GM12878 (cell line): Measurements from ENCODE around the gene GLP1R. TPM values are rescaled to one million over a fixed set of nuclear protein-coding genes. Genes with fewer than 3 reads are reported as not detected.

Source experiments
- ATAC-seq: fragments of 200-7000 bp; cut with Tn5 transposase; 3 replicates; pipeline ENCODE4 v1.9.1; 2020; ENCODE audit warnings: mild to moderate bottlenecking, moderate library complexity
- BruUV-seq: library from RNA; stranded (reverse); fragments of 400-500 nt; replicated peaks from 2 replicates; lab custom pipeline; 2021; lab: Mats Ljungman, UMichigan
- CTCF ChIA-PET: fragments of 300-600 bp; sonication (Branson Sonifier 250); formaldehyde crosslinking; extraction: SDS; loops from one replicate; lab custom pipeline; 2021; ENCODE audit warnings: inconsistent platforms; lab: Yijun Ruan, JAX
- POLR2A ChIA-PET: fragments of 350-600 bp; formaldehyde crosslinking; extraction: SDS; loops from one replicate; lab custom pipeline; 2021; ENCODE audit warnings: inconsistent platforms; lab: Charles Lee
- RAD21 ChIA-PET: fragments of 300-600 bp; sonication (Branson Sonifier 250); formaldehyde crosslinking; loops from one replicate; lab custom pipeline; 2023; ENCODE audit warnings: antibody characterized with exemption; ENCODE audit not compliant: unreplicated experiment; lab: Charles Lee
- SMC1A ChIA-PET: fragments of 300-600 bp; sonication (Branson Sonifier 250); formaldehyde crosslinking; loops from one replicate; lab custom pipeline; 2023; ENCODE audit not compliant: unreplicated experiment, uncharacterized antibody; lab: Charles Lee
- DNase-seq: peaks from one replicate; pipeline ENCODE4 v3.0.0-alpha.2; 2011; ENCODE audit warnings: low read depth, low spot score
- FAIRE-seq: peaks from 3 replicates; lab custom pipeline; 2011; peaks lifted over from hg19 to GRCh38; lab: Jason Lieb, UNC
- H2AFZ ChIP-seq: 2 replicates; pipeline ENCODE4 v1.6.0; 2011; ENCODE audit warnings: low read depth, low read length, control low read depth; ENCODE audit not compliant: control insufficient read depth
- H3K27ac ChIP-seq: 2 replicates; pipeline ENCODE4 v1.5.1; 2011; ENCODE audit warnings: control low read depth; ENCODE audit not compliant: control insufficient read depth, insufficient read depth
- H3K27me3 ChIP-seq, 2 experiments: replicated peaks in 1 of 2; 2 replicates each; pipeline versions ENCODE4 v1.6.0 to v1.6.1; 2011; ENCODE audit warnings: low read length in 1 of 2; ENCODE audit not compliant: control insufficient read depth in 2 of 2, insufficient read depth in 2 of 2
- H3K36me3 ChIP-seq, 2 experiments: 2 replicates each; pipeline ENCODE4 v1.5.1; 2011; ENCODE audit warnings: low read length in 1 of 2; ENCODE audit not compliant: control insufficient read depth in 2 of 2, insufficient read depth in 2 of 2
- H3K4me1 ChIP-seq: 2 replicates; pipeline ENCODE4 v1.6.1; 2011; ENCODE audit warnings: mild to moderate bottlenecking, low read length, moderate library complexity, mixed read lengths; ENCODE audit not compliant: control insufficient read depth, insufficient read depth
- H3K4me2 ChIP-seq: 2 replicates; pipeline ENCODE4 v1.6.0; 2011; ENCODE audit warnings: control low read depth; ENCODE audit not compliant: control insufficient read depth, insufficient read depth
- H3K4me3 ChIP-seq: fragments of 200-600 bp; sonication (generic); 2 replicates; pipeline ENCODE4 v1.5.1; 2016
- H3K79me2 ChIP-seq: 2 replicates; pipeline ENCODE4 v1.6.0; 2011; ENCODE audit warnings: low read length; ENCODE audit not compliant: control insufficient read depth, insufficient read depth
- H3K9ac ChIP-seq: 2 replicates; pipeline ENCODE4 v1.8.0; 2011; ENCODE audit warnings: low read length, control low read depth, mixed read lengths; ENCODE audit not compliant: control insufficient read depth, insufficient read depth
- H3K9me3 ChIP-seq: replicated peaks from 3 replicates; pipeline ENCODE4 v1.5.1; 2011; ENCODE audit warnings: mild to moderate bottlenecking, low read length; ENCODE audit not compliant: control insufficient read depth, insufficient read depth
- H4K20me1 ChIP-seq: 2 replicates; pipeline ENCODE4 v1.6.0; 2011; ENCODE audit not compliant: control insufficient read depth, insufficient read depth
- BHLHE40 ChIP-seq, 2 experiments: fragments of 450-650 bp in 1 of 2; IDR thresholded peaks; 2 replicates each; pipeline ENCODE4 v1.6.1; 2011 to 2017; ENCODE audit warnings: low read depth in 2 of 2, borderline replicate concordance in 1 of 2, improper control_type of control experiment in 1 of 2, low read length in 1 of 2, mild to moderate bottlenecking in 1 of 2
- FOXM1 ChIP-seq: IDR thresholded peaks from 2 replicates; pipeline ENCODE4 v1.6.1; 2012; ENCODE audit warnings: low read depth, mild to moderate bottlenecking, inconsistent platforms, low read length, moderate library complexity
- KAT2A ChIP-seq: conservative IDR thresholded peaks from 2 replicates; pipeline ENCODE4 v1.6.1; 2011; ENCODE audit warnings: low read depth, low read length; ENCODE audit not compliant: control insufficient read depth
- RAD51 ChIP-seq: fragments of 450-650 bp; IDR thresholded peaks from 2 replicates; pipeline ENCODE4 v1.6.1; 2016; ENCODE audit warnings: moderate library complexity, mild to moderate bottlenecking, inconsistent platforms
- STAT1 ChIP-seq: fragments of 450-650 bp; conservative IDR thresholded peaks from 2 replicates; pipeline ENCODE4 v1.6.1; 2014; ENCODE audit warnings: antibody characterized with exemption, mild to moderate bottlenecking
- ZNF274 ChIP-seq: IDR thresholded peaks from one replicate; pipeline ENCODE4 v1.8.0; 2011; ENCODE audit not compliant: insufficient read length, insufficient read depth
- WGBS: methylation state at CpG from one replicate; pipeline ENCODE4 v1.1.6; 2016; ENCODE audit warnings: low lambda C conversion rate; ENCODE audit not compliant: insufficient replicate concordance, insufficient coverage; ENCODE audit errors: missing lambda C conversion rate; 5-methylcytosine and 5-hydroxymethylcytosine counted together
- in situ Hi-C: fragments of 300-500 bp; cut with MboI; formaldehyde crosslinking; loops from 9 replicates; pipeline ENCODE4 v1.14.3; 2018; ENCODE audit warnings: mixed read lengths
- intact Hi-C: fragments of 100-400 bp; cut with micrococcal nuclease; formaldehyde crosslinking; loops from one replicate; pipeline ENCODE4 v1.14.2; 2022; ENCODE audit not compliant: unreplicated experiment
- polyA plus RNA-seq, 11 experiments: library from polyadenylated mRNA; depleted of rRNA in 4 of 11; unstranded in 6 of 11; stranded (reverse) in 5 of 11; fragments of >200 nt; fragmentation: Nextera tagmentation in 4 of 11; fragmentation: Illumina TruSeq in 1 of 11; extraction: Ambion mirVana in 4 of 11; extraction: Trizol in 1 of 11; gene quantifications; 1 replicate in 1 of 11; 2 replicates in 10 of 11; pipeline versions ENCODE4 v1.2.1 to v1.2.3, GENCODE V29; 2011 to 2016; ENCODE audit warnings: inconsistent platforms in 2 of 11, missing spikeins in 2 of 11, low read depth in 1 of 11
- total RNA-seq, 4 experiments: library from RNA; depleted of rRNA in 3 of 4; stranded (reverse); fragments of >200 nt in 3 of 4; fragmentation: Illumina TruSeq in 1 of 4; extraction: Trizol in 1 of 4; gene quantifications; 2 replicates each; pipeline versions ENCODE4 v1.2.1 to v1.2.3, GENCODE V29; 2013 to 2021
- TF ChIP-seq, protein P1 (sequence below): fragments of 450-650 bp; IDR thresholded peaks from 2 replicates; pipeline ENCODE4 v1.6.1; 2016; ENCODE audit warnings: mild to moderate bottlenecking
- TF ChIP-seq, protein P2 (sequence below): fragments of 450-650 bp; IDR thresholded peaks from 2 replicates; pipeline ENCODE4 v1.6.1; 2014; ENCODE audit warnings: mild to moderate bottlenecking
- TF ChIP-seq, protein P3 (sequence below): IDR thresholded peaks from 2 replicates; pipeline ENCODE4 v1.6.1; 2011; ENCODE audit warnings: mild to moderate bottlenecking, low read depth, low read length, moderate library complexity; ENCODE audit not compliant: insufficient replicate concordance
- TF ChIP-seq, protein P4 (sequence below): fragments of 450-650 bp; formaldehyde crosslinking; IDR thresholded peaks from 2 replicates; pipeline ENCODE4 v1.5.0; 2022; ENCODE audit warnings: mild to moderate bottlenecking, missing genetic modification characterization

The GLP1R gene
- total and polyA plus RNA-seq, 10 of the 15 experiments (the other 5 are each of a cell fraction or from before 2014, with no cell fraction given), result 0.01 TPM; not detected in 9

DNA sequence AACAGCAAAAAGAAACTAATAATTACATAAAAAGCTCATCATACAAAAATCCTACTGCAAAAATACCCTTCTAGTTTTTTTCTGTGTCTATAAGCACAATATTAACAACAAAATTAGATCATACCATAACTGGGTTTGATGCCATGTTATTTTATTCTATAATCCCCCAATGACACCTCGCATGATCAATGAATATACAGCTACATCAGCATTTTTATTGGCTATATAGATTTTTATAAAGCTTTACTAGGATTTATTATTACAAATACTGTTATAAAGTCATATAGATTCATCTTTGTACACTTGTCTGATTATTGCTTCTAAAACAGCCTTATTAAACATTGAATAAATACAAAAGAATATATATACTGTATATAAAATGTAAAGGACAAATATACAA lies 45.1 kb upstream of the GLP1R start (continued):
- TF ChIP-seq, protein P1, sequence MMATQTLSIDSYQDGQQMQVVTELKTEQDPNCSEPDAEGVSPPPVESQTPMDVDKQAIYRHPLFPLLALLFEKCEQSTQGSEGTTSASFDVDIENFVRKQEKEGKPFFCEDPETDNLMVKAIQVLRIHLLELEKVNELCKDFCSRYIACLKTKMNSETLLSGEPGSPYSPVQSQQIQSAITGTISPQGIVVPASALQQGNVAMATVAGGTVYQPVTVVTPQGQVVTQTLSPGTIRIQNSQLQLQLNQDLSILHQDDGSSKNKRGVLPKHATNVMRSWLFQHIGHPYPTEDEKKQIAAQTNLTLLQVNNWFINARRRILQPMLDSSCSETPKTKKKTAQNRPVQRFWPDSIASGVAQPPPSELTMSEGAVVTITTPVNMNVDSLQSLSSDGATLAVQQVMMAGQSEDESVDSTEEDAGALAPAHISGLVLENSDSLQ, result no peak
- TF ChIP-seq FOXM1 (no peak), RAD51 (no peak), BHLHE40 (IDR thresholded peaks at IDR 0.05; ENCODE audit: borderline replicate concordance in 1 of 2, low read depth in 2 of 2, low read length in 1 of 2) (no peak)
- TF ChIP-seq, protein P2, sequence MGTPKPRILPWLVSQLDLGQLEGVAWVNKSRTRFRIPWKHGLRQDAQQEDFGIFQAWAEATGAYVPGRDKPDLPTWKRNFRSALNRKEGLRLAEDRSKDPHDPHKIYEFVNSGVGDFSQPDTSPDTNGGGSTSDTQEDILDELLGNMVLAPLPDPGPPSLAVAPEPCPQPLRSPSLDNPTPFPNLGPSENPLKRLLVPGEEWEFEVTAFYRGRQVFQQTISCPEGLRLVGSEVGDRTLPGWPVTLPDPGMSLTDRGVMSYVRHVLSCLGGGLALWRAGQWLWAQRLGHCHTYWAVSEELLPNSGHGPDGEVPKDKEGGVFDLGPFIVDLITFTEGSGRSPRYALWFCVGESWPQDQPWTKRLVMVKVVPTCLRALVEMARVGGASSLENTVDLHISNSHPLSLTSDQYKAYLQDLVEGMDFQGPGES, result no peak

GRCh38 chr6:39004801-39005200 lies 43.8 kb upstream of the GLP1R start:
- ATAC-seq (no peak), FAIRE-seq (no peak), DNase-seq (no peak)
- Histone ChIP-seq H3K79me2 (no peaks in the 10 kb centered on the region), H3K4me3 (no peak overlapping the region), H3K36me3 (no peaks in the 10 kb centered on the region), H3K9me3 (no peaks in the 10 kb centered on the region), H3K27ac (no peak overlapping the region), H2AFZ (no peak overlapping the region), H3K9ac (no peak overlapping the region), H3K4me2 (no peak overlapping the region), H3K4me1 (no peaks in the 10 kb centered on the region), H4K20me1 (no peaks in the 10 kb centered on the region; the same call in 1 of the 2 replicates), H3K27me3 (no peaks in the 10 kb centered on the region)
- RAD21 ChIA-PET, result interaction anchor here (0.6 kb wide), 1 partner anchor 515 kb away, joined by 3 read pairs; no protein-coding TSS in a partner anchor
- POLR2A ChIA-PET, result no interaction called here
- SMC1A ChIA-PET, result no interaction called here
- intact Hi-C loops, result no loop called here
- CTCF ChIA-PET, result interaction anchor here (0.9 kb wide), 1 partner anchor 95 kb away, joined by 3 read pairs; no protein-coding TSS in a partner anchor
- 16% methylated on average over 2 of the region's 2 CpGs for WGBS
- in situ Hi-C loops, result no loop called here
- no TSS peak for BruUV-seq
- TF ChIP-seq, protein P3, sequence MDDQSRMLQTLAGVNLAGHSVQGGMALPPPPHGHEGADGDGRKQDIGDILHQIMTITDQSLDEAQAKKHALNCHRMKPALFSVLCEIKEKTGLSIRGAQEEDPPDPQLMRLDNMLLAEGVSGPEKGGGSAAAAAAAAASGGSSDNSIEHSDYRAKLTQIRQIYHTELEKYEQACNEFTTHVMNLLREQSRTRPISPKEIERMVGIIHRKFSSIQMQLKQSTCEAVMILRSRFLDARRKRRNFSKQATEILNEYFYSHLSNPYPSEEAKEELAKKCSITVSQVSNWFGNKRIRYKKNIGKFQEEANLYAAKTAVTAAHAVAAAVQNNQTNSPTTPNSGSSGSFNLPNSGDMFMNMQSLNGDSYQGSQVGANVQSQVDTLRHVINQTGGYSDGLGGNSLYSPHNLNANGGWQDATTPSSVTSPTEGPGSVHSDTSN, result no peak
- TF ChIP-seq, protein P4, sequence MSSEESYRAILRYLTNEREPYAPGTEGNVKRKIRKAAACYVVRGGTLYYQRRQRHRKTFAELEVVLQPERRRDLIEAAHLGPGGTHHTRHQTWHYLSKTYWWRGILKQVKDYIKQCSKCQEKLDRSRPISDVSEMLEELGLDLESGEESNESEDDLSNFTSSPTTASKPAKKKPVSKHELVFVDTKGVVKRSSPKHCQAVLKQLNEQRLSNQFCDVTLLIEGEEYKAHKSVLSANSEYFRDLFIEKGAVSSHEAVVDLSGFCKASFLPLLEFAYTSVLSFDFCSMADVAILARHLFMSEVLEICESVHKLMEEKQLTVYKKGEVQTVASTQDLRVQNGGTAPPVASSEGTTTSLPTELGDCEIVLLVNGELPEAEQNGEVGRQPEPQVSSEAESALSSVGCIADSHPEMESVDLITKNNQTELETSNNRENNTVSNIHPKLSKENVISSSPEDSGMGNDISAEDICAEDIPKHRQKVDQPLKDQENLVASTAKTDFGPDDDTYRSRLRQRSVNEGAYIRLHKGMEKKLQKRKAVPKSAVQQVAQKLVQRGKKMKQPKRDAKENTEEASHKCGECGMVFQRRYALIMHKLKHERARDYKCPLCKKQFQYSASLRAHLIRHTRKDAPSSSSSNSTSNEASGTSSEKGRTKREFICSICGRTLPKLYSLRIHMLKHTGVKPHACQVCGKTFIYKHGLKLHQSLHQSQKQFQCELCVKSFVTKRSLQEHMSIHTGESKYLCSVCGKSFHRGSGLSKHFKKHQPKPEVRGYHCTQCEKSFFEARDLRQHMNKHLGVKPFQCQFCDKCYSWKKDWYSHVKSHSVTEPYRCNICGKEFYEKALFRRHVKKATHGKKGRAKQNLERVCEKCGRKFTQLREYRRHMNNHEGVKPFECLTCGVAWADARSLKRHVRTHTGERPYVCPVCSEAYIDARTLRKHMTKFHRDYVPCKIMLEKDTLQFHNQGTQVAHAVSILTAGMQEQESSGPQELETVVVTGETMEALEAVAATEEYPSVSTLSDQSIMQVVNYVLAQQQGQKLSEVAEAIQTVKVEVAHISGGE (CRISPR knock-in tag), result no peak
- TF ChIP-seq STAT1 (no peak), ZNF274 (no peak), KAT2A (no peak)
